HG03442 (cell line): ENCODE data around the gene IGFN1.

Experiments used
- ATAC-seq: cut with Tn5 transposase; IDR thresholded peaks from one replicate; pipeline ENCODE4 v1.9.1; 2021; ENCODE audit warnings: mild to moderate bottlenecking, moderate library complexity; ENCODE audit not compliant: unreplicated experiment

IGFN1 gene

DNA sequence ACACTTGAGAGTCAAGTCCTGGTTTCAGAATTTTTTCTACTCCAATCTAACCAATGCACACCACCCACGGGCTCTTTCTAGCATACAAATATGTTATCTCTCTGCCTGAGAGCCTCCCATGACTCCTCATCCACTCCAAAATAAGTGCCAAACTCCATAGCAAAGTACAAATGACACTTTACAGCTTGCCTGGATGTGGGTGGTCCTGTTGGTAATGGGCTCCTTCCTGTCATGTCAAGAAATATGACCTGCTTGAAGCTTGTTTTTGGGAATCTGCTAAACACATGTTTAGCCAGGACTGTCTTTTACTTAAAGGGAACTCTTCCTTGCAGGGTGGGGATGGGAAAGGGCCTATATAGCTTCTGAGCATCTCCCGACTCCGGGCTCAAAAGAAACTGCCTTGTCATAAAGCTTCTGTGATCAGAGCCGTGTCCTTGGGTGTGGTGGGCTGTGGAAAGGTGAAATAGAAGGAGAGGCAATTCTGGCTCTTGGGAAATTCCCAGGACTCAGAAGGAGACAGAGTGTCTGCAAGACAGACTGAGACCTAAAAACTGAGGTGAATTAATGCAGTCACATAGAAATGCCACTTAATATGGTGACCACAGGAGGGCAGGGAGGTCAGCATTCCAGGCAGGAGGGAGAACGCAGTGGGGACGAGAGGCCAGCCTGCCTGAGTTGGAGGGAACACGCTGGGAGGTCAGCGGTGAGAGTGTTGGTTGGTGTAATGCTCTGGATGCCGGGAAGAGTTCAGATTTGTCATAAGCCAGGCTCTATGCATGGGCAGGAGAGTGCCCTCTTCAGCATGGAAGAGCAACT lies 6.1 kb upstream of the IGFN1 start:
- no peak for ATAC-seq

DNA sequence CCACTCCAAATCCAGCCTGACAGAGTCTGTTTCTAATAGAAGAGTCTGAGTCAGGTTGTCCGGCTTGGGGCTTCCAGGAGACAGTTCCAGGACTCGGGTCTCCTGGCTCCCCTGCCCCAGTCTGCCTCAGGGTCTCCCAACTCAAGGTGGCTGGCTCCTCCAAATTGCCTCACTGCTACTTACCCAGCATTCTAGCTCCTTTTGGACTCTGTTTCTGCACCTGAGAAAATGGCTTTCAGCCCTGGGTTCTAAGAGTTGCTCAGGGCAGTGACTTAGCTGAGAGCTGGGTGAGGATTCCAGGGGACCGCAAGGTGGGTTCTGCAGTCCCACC lies 5.5 kb upstream of the IGFN1 start:
- ATAC-seq: no peak

DNA sequence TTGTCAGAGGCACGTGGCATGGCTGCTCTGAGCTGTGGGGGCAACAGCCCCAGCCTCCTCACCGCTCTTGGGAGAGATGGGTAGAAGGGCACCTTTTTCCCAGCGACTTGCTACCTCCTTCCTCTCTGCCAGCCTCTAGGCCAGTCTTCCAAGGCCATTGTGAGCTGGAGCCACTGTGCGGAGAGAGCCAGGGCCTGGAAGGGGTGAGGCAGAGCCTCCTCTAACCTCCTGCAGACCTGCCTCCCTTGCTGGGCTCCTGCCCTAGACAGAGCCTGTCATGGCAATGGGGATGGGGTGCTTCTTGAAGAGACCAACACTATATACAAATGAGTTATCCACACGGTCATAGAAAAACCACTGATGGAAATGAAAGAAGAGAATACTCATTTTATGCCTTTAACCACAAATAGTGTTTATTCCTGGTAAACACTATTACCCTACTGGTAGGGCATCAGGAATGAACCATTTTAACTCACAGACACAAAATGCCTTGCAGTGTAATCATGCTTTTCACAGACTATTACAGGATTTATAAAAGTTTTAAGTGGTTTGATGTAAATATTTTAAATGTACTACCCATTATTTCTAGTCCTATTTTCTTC lies 5.0 kb upstream of the IGFN1 start:
- ATAC-seq: no peak

DNA sequence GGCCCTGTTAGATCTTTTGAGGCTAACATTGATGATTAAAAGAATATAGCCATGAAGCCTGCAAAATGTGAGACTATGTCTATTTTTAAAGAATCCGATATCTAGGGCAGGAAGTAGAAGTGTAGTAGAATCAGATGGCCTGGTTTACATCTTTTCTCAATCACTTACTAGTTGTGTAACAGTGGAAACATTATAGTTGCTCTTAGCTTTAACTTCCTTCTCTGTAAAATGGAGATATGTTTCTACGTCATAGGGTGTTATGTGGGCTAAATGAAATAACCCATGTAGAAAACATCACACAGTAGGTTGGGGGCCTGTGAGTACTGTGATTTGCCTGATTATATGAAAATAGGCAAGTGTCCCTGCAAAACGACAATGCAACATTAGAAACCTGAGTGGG lies 4.4 kb upstream of the IGFN1 start:
- no peak for ATAC-seq

DNA sequence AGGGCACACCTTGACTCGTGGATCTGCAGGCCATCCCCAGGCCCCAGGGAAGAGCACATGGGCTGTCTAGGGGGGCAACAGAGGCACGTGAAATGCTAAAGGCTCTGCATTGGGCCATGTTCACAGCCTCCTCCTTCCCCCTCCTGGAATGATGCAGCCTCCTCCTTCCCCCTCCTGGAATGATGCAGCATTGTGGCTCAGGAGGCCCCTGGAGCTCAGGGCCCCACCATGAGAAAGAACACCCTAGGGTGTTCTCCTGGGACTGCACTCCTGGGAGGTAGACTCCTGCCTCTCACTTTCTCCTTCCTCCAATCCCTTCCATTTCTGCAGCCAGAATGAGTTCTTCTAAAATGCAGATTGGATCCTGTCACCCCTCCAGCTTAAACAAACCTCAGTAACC lies 1.5 kb upstream of the IGFN1 start:
- no peak for ATAC-seq

DNA sequence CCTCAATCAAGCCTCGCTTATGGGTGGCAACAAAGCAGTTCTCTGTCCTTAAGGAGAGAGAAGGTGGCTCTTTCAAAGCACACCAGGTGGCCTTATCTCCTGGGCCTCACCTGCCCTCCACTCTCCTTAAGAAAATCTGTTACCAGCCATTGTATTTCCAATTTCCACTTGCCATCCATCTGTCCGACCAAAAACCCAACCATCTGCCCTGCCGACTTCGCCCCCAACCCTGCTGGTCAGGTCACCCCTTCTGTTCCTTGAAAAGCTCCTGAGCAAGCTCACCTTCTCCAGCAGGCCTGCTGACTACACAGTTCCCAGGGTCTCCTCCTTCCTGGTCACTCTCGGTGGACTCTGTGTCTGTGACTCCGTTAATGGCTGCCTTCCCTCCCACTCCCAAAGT lies 619 bp upstream of the IGFN1 start:
- no peak for ATAC-seq

DNA sequence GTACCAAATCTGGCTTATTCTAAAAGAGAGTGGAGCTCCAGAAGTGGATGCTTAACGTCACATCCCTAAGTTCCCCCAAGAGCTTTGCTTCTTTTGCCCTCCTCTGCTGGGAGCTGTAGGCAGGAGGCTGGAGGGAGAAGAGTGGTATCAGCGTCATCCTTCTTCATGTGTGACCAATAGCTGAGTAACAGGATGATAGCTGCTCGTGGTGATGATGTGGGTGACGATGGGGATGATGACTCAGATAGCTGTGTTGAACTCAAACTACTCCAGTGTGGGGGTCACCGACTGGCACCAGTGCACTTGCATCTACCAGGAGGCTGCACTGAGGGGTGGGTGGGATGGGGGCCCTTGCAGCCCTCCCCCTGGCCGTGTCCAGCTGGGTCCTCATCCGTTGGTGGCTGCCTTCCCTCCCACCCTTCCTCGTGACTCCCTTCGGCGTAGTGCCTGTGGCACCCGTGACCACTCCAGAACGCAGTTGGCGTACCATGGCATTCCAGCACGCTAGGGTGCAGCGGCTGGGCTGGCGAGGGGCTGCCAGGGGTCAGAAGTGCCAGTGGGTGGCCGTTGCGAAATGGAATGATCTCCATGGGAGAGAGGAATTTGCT lies 1.1 kb downstream of the IGFN1 start:
- ATAC-seq: no peak

DNA sequence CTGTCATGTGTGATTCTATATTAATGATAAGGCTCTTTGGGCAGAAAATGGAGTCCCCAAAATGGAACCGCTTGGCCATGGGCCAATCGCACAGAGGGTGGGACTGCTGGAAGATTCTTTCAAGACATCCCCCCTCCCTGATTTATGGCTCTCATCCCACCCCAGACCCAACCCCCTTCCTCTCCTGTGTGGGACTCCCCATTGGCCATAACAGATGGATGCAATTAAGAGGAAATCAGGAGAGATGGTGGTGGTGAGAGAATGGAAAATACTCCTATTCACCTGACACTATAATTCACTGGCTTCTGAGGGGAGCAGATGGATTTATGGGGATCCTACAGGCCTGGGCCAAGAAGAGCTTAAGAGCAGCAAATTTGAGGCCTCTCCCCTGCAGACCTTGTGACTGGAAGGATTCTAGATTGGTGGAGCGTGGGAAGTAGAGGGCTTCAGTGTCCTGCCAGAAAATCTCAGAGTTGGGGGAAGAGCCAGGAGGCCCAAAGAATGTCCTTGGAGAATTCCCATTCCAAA lies 1.7 kb downstream of the IGFN1 start:
- no peak for ATAC-seq

DNA sequence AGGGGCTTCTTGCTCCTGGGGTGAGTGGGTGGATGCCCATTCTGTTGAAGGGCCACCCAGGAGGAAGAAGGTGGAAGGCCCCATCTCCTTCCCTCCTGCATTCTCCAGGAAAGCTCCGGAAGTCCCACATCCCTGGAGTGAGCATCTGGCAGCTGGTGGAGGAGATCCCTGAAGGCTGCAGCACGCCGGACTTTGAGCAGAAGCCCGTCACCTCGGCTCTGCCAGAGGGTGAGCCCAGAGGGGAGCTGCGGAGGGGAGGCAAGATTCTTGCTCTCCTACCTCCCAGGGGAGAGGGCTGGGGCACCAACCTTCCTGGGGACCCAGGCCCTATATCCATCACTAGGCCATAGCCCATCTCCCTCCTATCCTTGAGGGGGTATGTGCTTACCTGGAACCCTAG lies 3.4 kb downstream of the IGFN1 start:
- no peak for ATAC-seq

DNA sequence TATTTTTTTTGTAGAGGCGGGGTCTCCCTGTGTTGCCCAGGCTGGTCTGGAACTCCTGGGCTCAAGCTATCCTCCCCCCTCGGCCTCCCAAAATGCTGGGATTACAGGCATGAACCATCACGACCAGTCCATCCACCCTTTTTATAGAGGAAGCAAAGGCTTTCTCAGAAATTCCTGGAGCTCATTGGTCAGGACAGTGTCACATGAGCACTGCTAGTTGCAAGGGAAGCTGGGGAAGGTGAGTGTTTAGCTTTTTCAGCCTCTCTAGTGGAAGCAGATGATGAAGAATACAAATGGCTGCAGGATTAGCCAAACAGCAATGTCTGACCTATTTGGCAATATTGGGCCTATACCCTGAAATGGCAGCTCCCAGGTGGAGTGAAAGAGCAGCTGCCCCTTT lies 8.0 kb downstream of the IGFN1 start:
- ATAC-seq: no peak

DNA sequence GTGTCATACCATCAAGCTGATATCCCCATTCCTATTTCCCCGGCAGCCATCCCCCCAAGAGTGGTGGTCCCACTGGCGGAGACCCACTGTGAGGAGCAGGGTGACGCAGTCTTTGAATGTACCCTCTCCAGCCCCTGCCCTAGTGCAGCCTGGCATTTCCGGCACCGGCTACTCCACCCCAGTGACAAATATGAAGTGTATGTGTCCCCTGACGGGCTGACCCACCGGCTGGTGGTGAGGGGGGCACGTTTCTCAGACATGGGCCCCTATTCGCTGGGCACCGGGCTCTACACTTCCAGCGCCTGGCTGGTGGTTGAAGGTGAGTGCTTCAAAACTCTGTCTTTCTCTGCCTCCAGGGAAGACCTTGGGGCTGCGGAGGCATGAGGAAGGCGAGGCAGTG lies 14.4 kb downstream of the IGFN1 start:
- ATAC-seq: no peak

DNA sequence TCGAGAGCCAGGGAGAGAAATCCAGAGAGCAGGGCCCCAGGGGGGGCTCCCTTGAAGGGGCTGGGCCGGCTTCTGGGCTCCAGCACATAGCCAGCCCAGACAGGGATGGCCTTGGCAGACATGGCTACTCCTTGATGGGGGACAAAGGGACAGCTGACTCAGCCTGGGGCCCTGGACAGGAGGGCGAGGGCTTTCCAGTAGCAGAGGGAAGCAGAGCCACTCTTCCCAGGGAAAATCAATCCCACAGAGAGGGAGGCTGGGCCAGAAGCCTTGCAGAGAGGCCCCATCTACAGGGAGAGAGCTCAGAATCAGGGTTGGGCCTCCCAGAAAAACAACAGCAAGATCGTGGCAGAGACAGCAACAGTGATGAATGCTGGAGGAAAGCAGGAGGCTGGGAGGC lies 15.6 kb downstream of the IGFN1 start:
- ATAC-seq: no peak

DNA sequence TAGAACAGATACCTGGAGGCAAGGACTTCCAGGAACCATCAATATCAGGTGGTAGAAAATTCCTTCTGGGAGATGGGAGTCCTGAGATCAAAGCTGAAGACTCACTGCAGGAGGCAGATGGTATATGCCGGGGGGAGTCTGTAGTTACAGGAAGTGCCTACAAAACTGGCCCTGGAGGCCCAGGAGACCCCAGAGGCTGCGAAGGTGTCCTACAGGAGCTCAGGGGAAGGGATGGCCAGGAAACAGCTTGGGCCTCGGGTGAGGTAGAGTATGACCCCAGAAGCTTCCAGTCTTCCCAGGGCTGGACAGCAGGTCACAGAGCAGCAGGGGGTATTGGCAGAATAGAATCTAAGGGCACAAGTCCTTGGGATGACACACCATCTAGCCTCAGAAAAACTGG lies 16.4 kb downstream of the IGFN1 start:
- ATAC-seq: no peak

DNA sequence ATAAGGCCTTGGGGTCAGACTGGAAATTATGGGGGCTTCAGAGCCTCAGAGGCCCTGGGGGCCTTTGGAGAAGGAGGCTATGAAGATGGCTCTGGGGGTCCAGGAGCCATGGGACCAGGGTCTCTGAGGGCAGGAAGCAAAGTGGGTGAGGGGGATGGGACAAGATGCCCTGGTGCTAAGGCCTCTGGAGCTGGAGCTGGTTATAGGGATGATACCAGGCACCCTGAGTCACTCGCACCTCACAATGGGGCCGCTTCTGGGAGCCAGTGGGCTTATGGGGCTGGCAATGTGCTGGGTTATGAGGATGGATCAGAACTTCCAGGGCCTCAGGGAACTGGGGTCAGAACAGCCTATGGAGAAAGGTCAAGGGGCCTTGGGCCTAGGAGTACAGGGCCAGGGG lies 17.6 kb downstream of the IGFN1 start:
- ATAC-seq: no peak

DNA sequence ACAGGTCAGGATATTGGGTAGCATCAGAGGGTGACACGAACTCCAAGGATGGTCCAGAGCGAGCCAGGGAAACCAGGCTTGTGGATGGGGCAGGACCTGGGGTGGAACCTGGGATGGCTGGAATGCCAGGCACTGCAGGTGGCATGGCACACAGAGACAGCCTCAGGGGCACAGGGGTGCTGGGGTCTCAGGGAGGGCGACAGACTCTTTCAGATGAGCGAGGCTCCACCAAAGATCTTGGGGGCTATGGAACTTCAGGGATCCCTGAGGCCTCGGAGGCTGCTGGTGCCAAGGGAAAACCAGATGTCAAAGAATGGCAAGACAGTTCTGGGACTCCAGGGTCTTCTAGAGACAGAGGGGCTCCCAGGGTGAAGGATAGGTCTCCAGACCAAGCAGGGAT lies 21.4 kb downstream of the IGFN1 start:
- no peak for ATAC-seq

DNA sequence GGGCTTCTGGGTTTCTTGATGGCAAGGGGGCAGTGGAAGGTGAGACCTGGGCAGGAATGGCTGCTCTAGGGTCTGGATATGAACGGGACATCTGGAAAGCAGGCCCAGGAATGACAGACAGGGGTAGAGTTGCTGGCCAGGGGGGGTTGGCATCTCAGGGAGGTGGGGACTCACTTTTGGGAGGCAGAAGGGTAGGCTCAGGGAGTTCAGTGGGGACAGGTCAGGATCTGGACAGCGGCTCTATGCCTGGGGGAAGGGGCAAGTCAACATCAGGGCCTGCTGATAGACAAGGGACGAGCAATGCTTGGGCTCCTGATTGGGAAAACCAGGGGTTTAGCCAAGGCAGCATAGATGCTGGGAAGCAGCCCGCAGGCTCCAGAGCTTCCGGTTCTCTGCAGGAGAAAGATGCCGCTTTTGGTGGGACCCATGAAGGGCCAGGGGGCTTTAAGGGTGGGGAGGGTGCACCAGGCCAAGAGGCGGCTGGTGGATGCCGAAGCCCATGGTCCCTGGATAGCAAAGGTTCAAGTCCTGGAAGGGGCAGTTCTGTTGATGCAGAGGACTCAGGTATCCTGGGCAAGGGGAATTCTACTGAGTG lies 21.9 kb downstream of the IGFN1 start:
- ATAC-seq: no peak

DNA sequence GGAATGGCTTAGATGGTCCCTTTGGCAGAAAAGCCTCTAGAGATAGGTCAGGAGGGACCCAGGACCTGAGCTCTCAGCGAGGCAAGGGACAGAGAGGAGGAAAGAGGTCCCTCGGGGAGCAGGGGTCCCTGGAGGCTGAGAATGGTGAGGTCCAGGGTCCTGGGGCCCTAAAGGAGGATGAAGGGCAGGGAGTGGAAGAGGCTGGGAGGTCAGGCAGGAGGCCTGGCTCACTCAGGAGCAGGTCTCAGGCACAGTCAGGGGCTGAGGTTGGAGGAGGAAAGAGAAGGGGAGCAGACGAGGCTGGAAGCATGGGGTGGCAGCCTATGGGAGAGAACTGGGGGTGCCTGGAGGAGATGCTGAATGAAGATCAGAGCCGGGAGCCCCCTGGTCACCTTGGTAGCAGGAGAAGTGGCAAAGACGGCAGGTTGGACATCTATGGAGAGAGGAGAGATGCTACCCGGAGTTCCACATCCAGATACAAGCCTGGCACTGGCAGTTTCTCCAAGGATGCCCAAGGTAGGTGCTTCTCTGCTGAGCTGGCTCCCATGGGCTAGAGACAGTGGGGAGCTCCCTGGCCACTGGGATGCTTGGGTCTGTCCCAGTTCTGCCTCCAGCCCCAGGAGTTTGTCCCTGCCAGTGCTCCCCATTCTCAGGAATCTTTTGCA lies 22.6 kb downstream of the IGFN1 start:
- no peak for ATAC-seq

DNA sequence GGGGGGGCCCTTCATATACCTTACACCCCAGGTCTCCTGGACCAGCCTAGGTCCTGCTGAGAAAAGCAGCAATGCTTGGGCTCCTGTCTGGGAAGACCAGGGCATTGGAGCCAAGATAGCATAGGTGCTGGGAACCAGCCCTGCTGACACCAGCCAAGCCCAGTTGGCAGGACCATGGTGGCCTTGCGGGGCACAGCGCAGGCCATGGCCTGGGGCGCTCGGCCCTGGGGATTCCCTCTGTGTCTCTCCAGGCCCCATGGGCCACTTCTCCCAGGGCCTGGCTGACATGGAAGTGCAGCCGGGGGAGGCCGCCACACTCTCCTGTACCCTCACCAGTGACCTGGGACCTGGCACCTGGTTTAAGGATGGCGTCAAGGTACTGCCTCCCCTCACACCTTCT lies 23.3 kb downstream of the IGFN1 start:
- no peak for ATAC-seq

DNA sequence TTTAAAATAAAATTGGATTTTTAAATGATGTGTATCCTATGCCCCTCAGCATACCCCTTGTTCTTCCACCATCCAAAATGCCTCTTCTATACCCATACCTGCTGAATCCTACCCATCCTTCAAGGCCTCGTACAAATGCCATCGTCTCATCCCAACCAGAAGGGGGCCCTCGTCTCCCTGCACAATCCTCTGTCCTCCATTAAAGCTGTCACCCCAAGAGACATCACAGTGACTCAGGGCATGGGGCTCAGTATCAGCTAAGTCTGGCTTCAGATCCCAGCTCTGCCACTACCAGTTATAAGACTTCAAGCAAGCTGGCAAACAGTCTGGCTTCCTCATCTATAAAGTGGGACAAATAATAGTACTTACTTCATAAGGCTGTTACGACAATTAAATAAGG lies 23.8 kb downstream of the IGFN1 start:
- no peak for ATAC-seq

DNA sequence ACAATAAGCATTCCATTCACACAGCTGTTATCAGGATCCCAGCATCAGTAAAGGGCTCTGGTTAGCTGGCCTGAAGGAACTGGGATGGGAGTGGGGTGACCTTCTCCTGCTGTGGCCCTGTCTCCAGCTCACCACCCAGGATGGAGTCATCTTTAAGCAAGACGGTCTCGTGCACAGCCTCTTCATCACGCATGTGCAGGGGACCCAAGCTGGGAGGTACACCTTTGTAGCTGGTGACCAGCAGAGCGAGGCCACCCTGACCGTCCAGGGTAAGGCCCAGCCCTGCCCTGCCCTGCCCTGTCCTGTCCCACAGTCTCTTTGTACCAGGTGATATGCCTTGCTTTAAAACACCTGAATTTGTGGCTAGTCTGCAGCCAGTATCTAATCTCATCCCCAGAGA lies 24.3 kb downstream of the IGFN1 start:
- ATAC-seq: no peak
